HL-60 (cell line): ENCODE data around the gene RNU5D-1.

Source experiments
- DNase-seq, 2 experiments: peaks; one replicate each; pipeline ENCODE4 v3.0.0-alpha.2; 2010 to 2020; ENCODE audit warnings: low read depth in 1 of 2, low spot score in 1 of 2
- H3K27ac ChIP-seq: fragments of 250-450 bp; sonication (Bioruptor Pico); replicated peaks from 2 replicates; pipeline ENCODE4 v1.5.1; 2020; ENCODE audit warnings: mild to moderate bottlenecking, moderate library complexity
- H3K27me3 ChIP-seq: fragments of 250-450 bp; sonication (Bioruptor Pico); 2 replicates; pipeline ENCODE4 v1.5.1; 2021; ENCODE audit warnings: mild to moderate bottlenecking, moderate library complexity; ENCODE audit not compliant: insufficient read depth, poor library complexity, severe bottlenecking
- H3K4me3 ChIP-seq: replicated peaks from 2 replicates; pipeline ENCODE4 v1.5.1; 2011; ENCODE audit warnings: mild to moderate bottlenecking, control low read depth, low read length; ENCODE audit not compliant: insufficient read depth
- CTCF ChIP-seq: IDR thresholded peaks from one replicate; pipeline ENCODE4 v1.5.1; 2011; ENCODE audit warnings: low read length, control low read depth, inconsistent platforms; ENCODE audit not compliant: insufficient read depth
- GABPA ChIP-seq: IDR thresholded peaks from 2 replicates; pipeline ENCODE4 v1.6.1; 2012; ENCODE audit warnings: low read depth
- POLR2AphosphoS5 ChIP-seq: IDR thresholded peaks from 2 replicates; pipeline ENCODE4 v1.6.1; 2012; ENCODE audit warnings: low read depth
- REST ChIP-seq: IDR thresholded peaks from 2 replicates; pipeline ENCODE4 v1.6.1; 2012; ENCODE audit warnings: low read depth; ENCODE audit not compliant: insufficient replicate concordance
- SPI1 ChIP-seq: IDR thresholded peaks from 2 replicates; pipeline ENCODE4 v1.6.1; 2012; ENCODE audit warnings: low read depth, mild to moderate bottlenecking, borderline replicate concordance

The RNU5D-1 gene

GRCh38 chr1:44717156-44717555 is 13.8 kb downstream of the RNU5D-1 start:
- H3K4me3 ChIP-seq: no peak overlapping the region
- no peaks in the 10 kb centered on the region for H3K27me3 ChIP-seq
- TF ChIP-seq GABPA: no peak
- TF ChIP-seq SPI1: no peak
- TF ChIP-seq REST: no peak
- no peak for DNase-seq
- no peak overlapping the region for H3K27ac ChIP-seq

DNA sequence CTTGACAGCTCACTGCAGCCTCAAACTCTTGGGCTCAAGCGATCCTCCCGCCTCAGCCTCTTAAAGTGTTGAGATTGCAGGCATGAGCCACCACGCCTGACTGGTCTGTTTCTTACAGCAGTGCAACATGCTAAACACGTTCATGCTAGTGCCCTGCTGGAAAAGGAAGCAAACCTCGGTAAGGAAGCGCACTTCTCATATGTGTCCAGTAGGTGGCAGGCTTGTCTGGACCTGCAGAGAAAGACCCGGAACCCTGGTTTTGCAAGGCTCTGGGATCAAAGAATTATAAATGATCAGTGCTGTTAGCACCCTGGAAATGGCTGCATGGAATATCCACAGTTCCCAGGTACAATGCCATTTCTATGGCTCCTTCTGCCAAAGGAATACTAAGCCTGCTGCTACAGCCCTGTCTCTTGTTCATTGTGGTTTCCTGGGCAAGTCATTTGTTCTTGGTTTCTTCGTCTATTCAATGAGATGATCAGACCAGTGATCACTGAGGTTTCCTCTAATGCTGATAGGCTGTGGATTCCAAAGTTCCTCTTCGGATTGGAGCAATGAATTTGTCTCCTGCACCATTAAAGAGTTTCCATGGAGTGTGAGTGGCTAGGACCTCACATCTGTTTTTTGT is 15.9 kb downstream of the RNU5D-1 start:
- peak; percentile 78 to 87 for DNase-seq
- H3K27ac ChIP-seq: peak overlapping the region; percentile 30; the same call in 1 of the 2 replicates
- TF ChIP-seq CTCF (peak; percentile 97), GABPA (no peak), SPI1 (peak; percentile 53; the same call in 1 of the 2 replicates)
- no peaks in the 10 kb centered on the region for H3K27me3 ChIP-seq
- H3K4me3 ChIP-seq: no peak overlapping the region

DNA sequence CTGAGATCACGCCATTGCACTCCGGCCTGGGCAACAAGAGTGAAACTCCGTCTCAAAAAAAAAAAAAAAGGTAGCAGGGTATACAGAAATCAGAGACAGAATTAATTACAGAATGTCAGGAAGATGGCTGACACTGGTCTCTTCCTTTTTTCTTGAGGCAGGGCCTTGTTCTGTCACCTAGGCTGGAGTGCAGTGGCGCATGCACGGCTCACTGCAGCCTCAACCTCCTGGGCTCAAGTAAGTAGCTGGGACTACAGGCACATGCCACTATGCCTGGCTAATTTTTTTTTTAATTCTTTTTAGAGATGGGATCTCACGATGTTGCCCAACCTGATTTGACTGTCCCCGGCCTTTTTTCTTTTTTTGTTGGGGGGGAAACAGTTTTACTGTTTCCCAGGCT is 16.4 kb downstream of the RNU5D-1 start:
- DNase-seq: no peak
- no peak for TF ChIP-seq GABPA
- TF ChIP-seq POLR2AphosphoS5: no peak
- no peaks in the 10 kb centered on the region for H3K27me3 ChIP-seq
- H3K27ac ChIP-seq: peak overlapping the region; percentile 30; the same call in 1 of the 2 replicates
- H3K4me3 ChIP-seq: no peak overlapping the region

DNA sequence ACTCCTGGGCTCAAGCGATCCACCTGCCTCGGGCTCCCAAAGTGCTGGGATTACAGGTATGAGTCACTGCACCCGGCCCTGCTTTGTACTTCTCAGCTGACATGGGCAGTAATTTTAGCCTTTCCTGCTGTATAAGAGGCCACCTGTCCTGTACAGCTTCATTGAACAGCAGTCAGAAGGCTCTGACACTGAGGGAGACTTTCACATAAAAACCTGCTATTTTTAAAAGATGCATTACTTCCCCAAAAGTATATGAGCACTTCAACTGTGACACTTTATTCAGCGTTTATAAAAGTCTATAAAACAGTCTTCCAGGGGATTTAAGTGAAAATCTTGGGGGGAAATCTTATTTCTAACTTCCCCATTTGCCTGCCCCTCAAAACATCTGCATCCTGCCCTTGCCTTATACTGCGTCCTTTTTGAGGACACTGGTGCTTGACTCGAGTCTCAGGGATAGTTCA is 17.6 kb downstream of the RNU5D-1 start:
- no peak overlapping the region for H3K27ac ChIP-seq
- no peak overlapping the region for H3K4me3 ChIP-seq
- no peaks in the 10 kb centered on the region for H3K27me3 ChIP-seq
- no peak for DNase-seq
- no peak for TF ChIP-seq CTCF
- TF ChIP-seq GABPA: no peak
- no peak for TF ChIP-seq SPI1
- no peak for TF ChIP-seq REST
- no peak for TF ChIP-seq POLR2AphosphoS5
